Measurements from ENCODE around the gene ZBTB20. TPM values are rescaled to one million over a fixed set of nuclear protein-coding genes. Genes with fewer than 3 reads are reported as not detected.

Gene ZBTB20
- polyA plus RNA-seq, 1 donor from 2014 or later, result 4.8 TPM

DNA sequence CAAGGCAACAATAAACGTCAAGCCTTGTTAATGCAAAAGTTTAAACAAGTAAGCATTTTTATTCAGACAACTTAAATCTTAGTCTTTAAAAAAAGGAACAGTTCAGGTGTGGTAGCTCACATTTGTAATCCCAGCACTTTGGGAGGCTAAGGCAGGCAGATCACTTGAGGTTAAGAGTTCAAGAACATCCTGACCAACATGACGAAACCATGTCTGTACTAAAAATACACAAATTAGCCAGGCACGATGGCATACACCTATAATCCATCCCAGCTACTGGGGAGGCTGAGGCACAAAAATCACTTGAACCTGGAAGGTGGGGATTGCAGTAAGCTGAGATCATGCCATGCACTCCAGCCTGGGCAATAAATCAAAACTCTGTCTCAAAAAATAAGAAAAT, 19.9 kb downstream of the ZBTB20 start:
- no peaks in the 10 kb centered on the region for H3K36me3 ChIP-seq (ENCODE audit: insufficient read depth, low read length)
- no peaks in the 10 kb centered on the region for H4K20me1 ChIP-seq (ENCODE audit: insufficient read depth)
- H3K4me2 ChIP-seq (ENCODE audit: low read length), result no peak overlapping the region
- H3F3A ChIP-seq (ENCODE audit: insufficient read depth, low read length, poor library complexity, severe bottlenecking), result no peaks in the 10 kb centered on the region
- H3K79me2 ChIP-seq (replicated peaks; ENCODE audit: insufficient read depth, low read length), result no peaks in the 10 kb centered on the region
- H3K9ac ChIP-seq (ENCODE audit: low read length), result no peak overlapping the region
- H3K27me3 ChIP-seq (ENCODE audit: insufficient read depth, low read depth, low read length), result no peaks in the 10 kb centered on the region
- no peak for TF ChIP-seq EZH2 (IDR thresholded peaks at IDR 0.05; ENCODE audit: borderline replicate concordance, insufficient read depth, low read length, poor library complexity, severe bottlenecking)
- no peak for TF ChIP-seq MXI1 (conservative IDR thresholded peaks at IDR 0.05; ENCODE audit: poor library complexity, severe bottlenecking)
- TF ChIP-seq POLR2AphosphoS5 (IDR thresholded peaks at IDR 0.05), result no peak
- TF ChIP-seq SMC3 (conservative IDR thresholded peaks at IDR 0.05; ENCODE audit: poor library complexity), result no peak
- TF ChIP-seq TAF1 (IDR thresholded peaks at IDR 0.05; ENCODE audit: low read depth), result no peak
- TF ChIP-seq RAD21 (conservative IDR thresholded peaks at IDR 0.05), result no peak
- TF ChIP-seq, protein P1, sequence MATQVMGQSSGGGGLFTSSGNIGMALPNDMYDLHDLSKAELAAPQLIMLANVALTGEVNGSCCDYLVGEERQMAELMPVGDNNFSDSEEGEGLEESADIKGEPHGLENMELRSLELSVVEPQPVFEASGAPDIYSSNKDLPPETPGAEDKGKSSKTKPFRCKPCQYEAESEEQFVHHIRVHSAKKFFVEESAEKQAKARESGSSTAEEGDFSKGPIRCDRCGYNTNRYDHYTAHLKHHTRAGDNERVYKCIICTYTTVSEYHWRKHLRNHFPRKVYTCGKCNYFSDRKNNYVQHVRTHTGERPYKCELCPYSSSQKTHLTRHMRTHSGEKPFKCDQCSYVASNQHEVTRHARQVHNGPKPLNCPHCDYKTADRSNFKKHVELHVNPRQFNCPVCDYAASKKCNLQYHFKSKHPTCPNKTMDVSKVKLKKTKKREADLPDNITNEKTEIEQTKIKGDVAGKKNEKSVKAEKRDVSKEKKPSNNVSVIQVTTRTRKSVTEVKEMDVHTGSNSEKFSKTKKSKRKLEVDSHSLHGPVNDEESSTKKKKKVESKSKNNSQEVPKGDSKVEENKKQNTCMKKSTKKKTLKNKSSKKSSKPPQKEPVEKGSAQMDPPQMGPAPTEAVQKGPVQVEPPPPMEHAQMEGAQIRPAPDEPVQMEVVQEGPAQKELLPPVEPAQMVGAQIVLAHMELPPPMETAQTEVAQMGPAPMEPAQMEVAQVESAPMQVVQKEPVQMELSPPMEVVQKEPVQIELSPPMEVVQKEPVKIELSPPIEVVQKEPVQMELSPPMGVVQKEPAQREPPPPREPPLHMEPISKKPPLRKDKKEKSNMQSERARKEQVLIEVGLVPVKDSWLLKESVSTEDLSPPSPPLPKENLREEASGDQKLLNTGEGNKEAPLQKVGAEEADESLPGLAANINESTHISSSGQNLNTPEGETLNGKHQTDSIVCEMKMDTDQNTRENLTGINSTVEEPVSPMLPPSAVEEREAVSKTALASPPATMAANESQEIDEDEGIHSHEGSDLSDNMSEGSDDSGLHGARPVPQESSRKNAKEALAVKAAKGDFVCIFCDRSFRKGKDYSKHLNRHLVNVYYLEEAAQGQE (IDR thresholded peaks at IDR 0.05; ENCODE audit: borderline replicate concordance), result no peak
- TF ChIP-seq, protein P2, sequence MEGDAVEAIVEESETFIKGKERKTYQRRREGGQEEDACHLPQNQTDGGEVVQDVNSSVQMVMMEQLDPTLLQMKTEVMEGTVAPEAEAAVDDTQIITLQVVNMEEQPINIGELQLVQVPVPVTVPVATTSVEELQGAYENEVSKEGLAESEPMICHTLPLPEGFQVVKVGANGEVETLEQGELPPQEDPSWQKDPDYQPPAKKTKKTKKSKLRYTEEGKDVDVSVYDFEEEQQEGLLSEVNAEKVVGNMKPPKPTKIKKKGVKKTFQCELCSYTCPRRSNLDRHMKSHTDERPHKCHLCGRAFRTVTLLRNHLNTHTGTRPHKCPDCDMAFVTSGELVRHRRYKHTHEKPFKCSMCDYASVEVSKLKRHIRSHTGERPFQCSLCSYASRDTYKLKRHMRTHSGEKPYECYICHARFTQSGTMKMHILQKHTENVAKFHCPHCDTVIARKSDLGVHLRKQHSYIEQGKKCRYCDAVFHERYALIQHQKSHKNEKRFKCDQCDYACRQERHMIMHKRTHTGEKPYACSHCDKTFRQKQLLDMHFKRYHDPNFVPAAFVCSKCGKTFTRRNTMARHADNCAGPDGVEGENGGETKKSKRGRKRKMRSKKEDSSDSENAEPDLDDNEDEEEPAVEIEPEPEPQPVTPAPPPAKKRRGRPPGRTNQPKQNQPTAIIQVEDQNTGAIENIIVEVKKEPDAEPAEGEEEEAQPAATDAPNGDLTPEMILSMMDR (IDR thresholded peaks at IDR 0.05; ENCODE audit: poor library complexity, severe bottlenecking), result no peak
- TF ChIP-seq EP300 (conservative IDR thresholded peaks at IDR 0.05; ENCODE audit: poor library complexity, severe bottlenecking), result no peak
- no peak overlapping the region for H3K27ac ChIP-seq (ENCODE audit: low read length)
- H2AFZ ChIP-seq (ENCODE audit: low read depth, low read length), result no peak overlapping the region
- no peak overlapping the region for H3K4me3 ChIP-seq (ENCODE audit: low read length)
- no peaks in the 10 kb centered on the region for H3K9me2 ChIP-seq (ENCODE audit: insufficient read depth, low read length)
- no peaks in the 10 kb centered on the region for H3K9me3 ChIP-seq (ENCODE audit: low read length)

DNA sequence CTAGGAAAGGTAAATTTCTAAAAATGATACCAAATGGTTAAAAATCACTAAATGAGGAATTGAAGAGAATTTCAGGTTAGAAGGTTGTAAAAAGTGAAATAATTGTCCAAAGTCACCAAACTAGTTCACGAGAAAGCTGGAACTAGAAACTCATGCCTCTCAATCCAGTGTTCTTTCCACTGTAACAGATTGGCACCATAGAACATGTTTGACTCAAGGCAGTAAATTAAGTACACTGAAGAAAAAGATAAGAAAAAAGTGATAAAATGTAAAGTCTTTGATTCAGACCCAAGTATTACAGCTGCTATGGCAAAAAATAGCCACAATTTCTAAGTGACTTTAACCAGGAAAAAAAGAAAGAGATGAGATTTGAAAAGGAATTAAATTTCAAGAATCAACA, 26.5 kb downstream of the ZBTB20 start:
- H2AFZ ChIP-seq (ENCODE audit: low read depth, low read length), result no peak overlapping the region
- no peaks in the 10 kb centered on the region for H4K20me1 ChIP-seq (ENCODE audit: insufficient read depth)
- H3F3A ChIP-seq (ENCODE audit: insufficient read depth, low read length, poor library complexity, severe bottlenecking), result no peaks in the 10 kb centered on the region
- H3K79me2 ChIP-seq (replicated peaks; ENCODE audit: insufficient read depth, low read length), result no peaks in the 10 kb centered on the region
- H3K27me3 ChIP-seq (ENCODE audit: insufficient read depth, low read depth, low read length), result no peaks in the 10 kb centered on the region
- H3K27ac ChIP-seq (ENCODE audit: low read length), result no peak overlapping the region
- no peak overlapping the region for H3K9ac ChIP-seq (ENCODE audit: low read length)
- no peak for TF ChIP-seq SMC3 (conservative IDR thresholded peaks at IDR 0.05; ENCODE audit: poor library complexity)
- no peak for TF ChIP-seq MXI1 (conservative IDR thresholded peaks at IDR 0.05; ENCODE audit: poor library complexity, severe bottlenecking)
- TF ChIP-seq, protein P2 (IDR thresholded peaks at IDR 0.05; ENCODE audit: poor library complexity, severe bottlenecking), result no peak
- no peak for TF ChIP-seq TAF1 (IDR thresholded peaks at IDR 0.05; ENCODE audit: low read depth)
- TF ChIP-seq EZH2 (IDR thresholded peaks at IDR 0.05; ENCODE audit: borderline replicate concordance, insufficient read depth, low read length, poor library complexity, severe bottlenecking), result no peak
- no peak for TF ChIP-seq RAD21 (conservative IDR thresholded peaks at IDR 0.05)
- TF ChIP-seq POLR2AphosphoS5 (IDR thresholded peaks at IDR 0.05), result no peak
- TF ChIP-seq EP300 (conservative IDR thresholded peaks at IDR 0.05; ENCODE audit: poor library complexity, severe bottlenecking), result no peak
- TF ChIP-seq, protein P1 (IDR thresholded peaks at IDR 0.05; ENCODE audit: borderline replicate concordance), result no peak
- H3K9me3 ChIP-seq (ENCODE audit: low read length), result no peaks in the 10 kb centered on the region
- H3K9me2 ChIP-seq (ENCODE audit: insufficient read depth, low read length), result no peaks in the 10 kb centered on the region
- no peak overlapping the region for H3K4me2 ChIP-seq (ENCODE audit: low read length)
- H3K4me3 ChIP-seq (ENCODE audit: low read length), result no peak overlapping the region
- no peaks in the 10 kb centered on the region for H3K36me3 ChIP-seq (ENCODE audit: insufficient read depth, low read length)

Measured in neural cell (in vitro differentiated cells).